Adrenal gland (tissue), 5 donors: Measurements from ENCODE around the gene WIPF3.

Source experiments
- POLR2A ChIP-seq, 2 donors: fragments of 450-650 bp; IDR thresholded peaks; one replicate each; pipeline ENCODE4 v1.6.1; 2017; ENCODE audit warnings: antibody characterized with exemption in 2 of 2, mild to moderate bottlenecking in 2 of 2, moderate library complexity in 1 of 2
- TF ChIP-seq, protein P1 (sequence below), 6 experiments: fragments of 450-650 bp in 4 of 6; fragments of 200-600 bp in 2 of 6; sonication (generic) in 1 of 6; IDR thresholded peaks; 1 replicate in 5 of 6; 2 replicates in 1 of 6; pipeline versions ENCODE4 v1.5.1 to v1.8.0; 2016 to 2021; ENCODE audit warnings: antibody characterized with exemption in 6 of 6, mild to moderate bottlenecking in 2 of 6, moderate library complexity in 1 of 6
- donor health status: DM: no; HTN: no; CAD: no.

DNA sequence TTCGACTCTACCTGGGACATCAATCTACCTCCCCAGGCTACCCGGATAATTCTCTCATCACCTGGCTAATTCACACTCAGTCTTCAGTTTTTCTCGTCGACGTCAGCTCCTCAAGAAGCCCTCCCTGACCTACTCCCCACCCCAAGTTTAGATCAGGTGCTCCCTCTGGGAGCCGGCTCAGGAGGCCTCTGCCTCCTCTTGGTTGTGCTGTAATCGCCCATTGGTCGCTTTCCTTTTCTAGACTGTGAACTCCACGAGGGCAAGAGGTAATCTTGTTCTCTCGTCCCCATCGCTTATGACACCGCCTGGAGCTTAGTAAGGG is 461 bp upstream of the WIPF3 start:
- TF ChIP-seq, protein P1, sequence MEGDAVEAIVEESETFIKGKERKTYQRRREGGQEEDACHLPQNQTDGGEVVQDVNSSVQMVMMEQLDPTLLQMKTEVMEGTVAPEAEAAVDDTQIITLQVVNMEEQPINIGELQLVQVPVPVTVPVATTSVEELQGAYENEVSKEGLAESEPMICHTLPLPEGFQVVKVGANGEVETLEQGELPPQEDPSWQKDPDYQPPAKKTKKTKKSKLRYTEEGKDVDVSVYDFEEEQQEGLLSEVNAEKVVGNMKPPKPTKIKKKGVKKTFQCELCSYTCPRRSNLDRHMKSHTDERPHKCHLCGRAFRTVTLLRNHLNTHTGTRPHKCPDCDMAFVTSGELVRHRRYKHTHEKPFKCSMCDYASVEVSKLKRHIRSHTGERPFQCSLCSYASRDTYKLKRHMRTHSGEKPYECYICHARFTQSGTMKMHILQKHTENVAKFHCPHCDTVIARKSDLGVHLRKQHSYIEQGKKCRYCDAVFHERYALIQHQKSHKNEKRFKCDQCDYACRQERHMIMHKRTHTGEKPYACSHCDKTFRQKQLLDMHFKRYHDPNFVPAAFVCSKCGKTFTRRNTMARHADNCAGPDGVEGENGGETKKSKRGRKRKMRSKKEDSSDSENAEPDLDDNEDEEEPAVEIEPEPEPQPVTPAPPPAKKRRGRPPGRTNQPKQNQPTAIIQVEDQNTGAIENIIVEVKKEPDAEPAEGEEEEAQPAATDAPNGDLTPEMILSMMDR (IDR thresholded peaks at IDR 0.05): no peak
- TF ChIP-seq POLR2A (IDR thresholded peaks at IDR 0.05): no peak
